H1 (cell line): ENCODE measurements around the gene SSTR3. TPM values are rescaled to one million over a fixed set of nuclear protein-coding genes. Genes with fewer than 3 reads are reported as not detected.

Experiments
- HDAC6 ChIP-seq: IDR thresholded peaks from one replicate; pipeline ENCODE4 v1.7.1; 2012; ENCODE audit warnings: low read depth, mild to moderate bottlenecking, inconsistent platforms, low read length, moderate library complexity
- NRF1 ChIP-seq: IDR thresholded peaks from 2 replicates; pipeline ENCODE4 v1.6.1; 2011; ENCODE audit warnings: mild to moderate bottlenecking, low read depth, low read length, improper control_type of control experiment
- polyA plus RNA-seq, 7 experiments: library from polyadenylated mRNA; depleted of rRNA in 3 of 7; stranded (reverse) in 5 of 7; unstranded in 2 of 7; fragments of >200 nt in 5 of 7; fragments of 200-250 nt in 2 of 7; gene quantifications; 1 replicate in 5 of 7; 2 replicates in 1 of 7; 4 replicates in 1 of 7; pipeline versions ENCODE4 v1.2.1 to v1.2.3, GENCODE V29; 2011 to 2013; ENCODE audit warnings: missing spikeins in 2 of 7, mixed read lengths in 2 of 7
- total RNA-seq: library from RNA; stranded (reverse); fragmentation: NEBNext Ultra II Directional; extraction: Animal tissue kit (Norgen Biotek cat#: 25700); gene quantifications from 2 replicates; pipeline ENCODE4 v1.2.1, GENCODE V29; 2021
- TF ChIP-seq, protein P1 (sequence below), 3 experiments: IDR thresholded peaks; 1 replicate in 2 of 3; 2 replicates in 1 of 3; pipeline versions ENCODE4 v1.5.1 to v1.6.1; 2011; ENCODE audit warnings: low read length in 3 of 3, mild to moderate bottlenecking in 3 of 3, inconsistent platforms in 2 of 3, low read depth in 1 of 3, moderate library complexity in 1 of 3; ENCODE audit not compliant: insufficient read depth in 1 of 3; ENCODE audit errors: control extremely low read depth in 1 of 3
- TF ChIP-seq, protein P2 (sequence below): IDR thresholded peaks from 2 replicates; pipeline ENCODE4 v1.6.1; 2011; ENCODE audit warnings: low read length, improper control_type of control experiment

Gene SSTR3
- total and polyA plus RNA-seq, 2 of the 8 experiments (the other 6 are each of a cell fraction or from before 2014, with no cell fraction given): 0.22 to 0.77 TPM

DNA sequence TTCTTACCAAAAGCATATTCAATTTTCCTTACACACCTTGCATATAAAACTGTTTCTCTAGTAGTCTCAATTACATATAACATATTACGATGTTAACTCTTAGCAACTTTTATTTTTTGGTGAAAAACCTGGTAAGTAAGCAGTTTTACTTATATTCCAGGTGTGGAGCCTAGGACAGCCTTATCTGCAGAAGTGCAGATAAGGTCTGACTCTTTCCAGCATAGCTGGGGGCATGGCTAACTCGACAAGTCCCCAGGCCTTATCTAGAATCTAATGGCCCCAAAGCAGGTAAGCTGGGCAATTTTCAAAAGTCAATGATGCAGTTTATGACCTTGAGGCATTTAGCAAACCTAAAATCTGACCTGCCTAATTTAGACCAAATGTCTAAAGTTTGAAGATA is 20.1 kb downstream of the SSTR3 start (continued):
- TF ChIP-seq, protein P1, sequence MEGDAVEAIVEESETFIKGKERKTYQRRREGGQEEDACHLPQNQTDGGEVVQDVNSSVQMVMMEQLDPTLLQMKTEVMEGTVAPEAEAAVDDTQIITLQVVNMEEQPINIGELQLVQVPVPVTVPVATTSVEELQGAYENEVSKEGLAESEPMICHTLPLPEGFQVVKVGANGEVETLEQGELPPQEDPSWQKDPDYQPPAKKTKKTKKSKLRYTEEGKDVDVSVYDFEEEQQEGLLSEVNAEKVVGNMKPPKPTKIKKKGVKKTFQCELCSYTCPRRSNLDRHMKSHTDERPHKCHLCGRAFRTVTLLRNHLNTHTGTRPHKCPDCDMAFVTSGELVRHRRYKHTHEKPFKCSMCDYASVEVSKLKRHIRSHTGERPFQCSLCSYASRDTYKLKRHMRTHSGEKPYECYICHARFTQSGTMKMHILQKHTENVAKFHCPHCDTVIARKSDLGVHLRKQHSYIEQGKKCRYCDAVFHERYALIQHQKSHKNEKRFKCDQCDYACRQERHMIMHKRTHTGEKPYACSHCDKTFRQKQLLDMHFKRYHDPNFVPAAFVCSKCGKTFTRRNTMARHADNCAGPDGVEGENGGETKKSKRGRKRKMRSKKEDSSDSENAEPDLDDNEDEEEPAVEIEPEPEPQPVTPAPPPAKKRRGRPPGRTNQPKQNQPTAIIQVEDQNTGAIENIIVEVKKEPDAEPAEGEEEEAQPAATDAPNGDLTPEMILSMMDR (IDR thresholded peaks at IDR 0.05; ENCODE audit: control extremely low read depth in 1 of 3, insufficient read depth in 1 of 3, low read depth in 1 of 3, low read length in 3 of 3): no peak
- TF ChIP-seq NRF1: no peak
- TF ChIP-seq HDAC6: no peak
- TF ChIP-seq, protein P2, sequence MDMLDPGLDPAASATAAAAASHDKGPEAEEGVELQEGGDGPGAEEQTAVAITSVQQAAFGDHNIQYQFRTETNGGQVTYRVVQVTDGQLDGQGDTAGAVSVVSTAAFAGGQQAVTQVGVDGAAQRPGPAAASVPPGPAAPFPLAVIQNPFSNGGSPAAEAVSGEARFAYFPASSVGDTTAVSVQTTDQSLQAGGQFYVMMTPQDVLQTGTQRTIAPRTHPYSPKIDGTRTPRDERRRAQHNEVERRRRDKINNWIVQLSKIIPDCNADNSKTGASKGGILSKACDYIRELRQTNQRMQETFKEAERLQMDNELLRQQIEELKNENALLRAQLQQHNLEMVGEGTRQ: no peak
